Central memory CD4-positive, alpha-beta T cell (primary cell): Measurements from ENCODE around the gene KRTAP1-1.
"Not testable (repeated sequence)": the region's sequence is repeated elsewhere in the genome, so short reads cannot be mapped to it uniquely, and the experiment has no call there.

Source experiments
- DNase-seq: peaks from one replicate; pipeline ENCODE4 v3.0.0; 2022
- total RNA-seq, 3 experiments: gene quantifications; one replicate each; lab custom pipeline; 2026; lab: John Stamatoyannopoulos, UW

KRTAP1-1 gene
- 0 reads per million in 3 experiments for total RNA-seq

- not testable (repeated sequence) for DNase-seq
Observed at GRCh38 chr17:41040783-41041571, at the start of gene KRTAP1-1. Gene KRTAP1-1, minus strand, starts transcription at chr17:41041450. Its CDS starts 53 bp downstream, at chr17:41041397.

GRCh38 chr17:41088760-41089352, 47.6 kb upstream of the KRTAP1-1 start:
- DNase-seq = not testable (repeated sequence)

- not testable (repeated sequence) for DNase-seq
Observed at GRCh38 chr17:41084100-41084856, 43.0 kb upstream of the KRTAP1-1 start, which contains the start of gene KRTAP4-7. Gene KRTAP4-7, plus strand, starts transcription at chr17:41084150. Its CDS starts 57 bp downstream, at chr17:41084207.

GRCh38 chr17:41083427-41083826, 42.2 kb upstream of the KRTAP1-1 start:
- DNase-seq = not testable (repeated sequence)

GRCh38 chr17:41082626-41083025, 41.4 kb upstream of the KRTAP1-1 start:
- no peak for DNase-seq

- DNase-seq = no peak
Observed at GRCh38 chr17:41076788-41077187, 35.5 kb upstream of the KRTAP1-1 start.

- no peak for DNase-seq
Observed at GRCh38 chr17:41073676-41074075, 32.4 kb upstream of the KRTAP1-1 start.

GRCh38 chr17:41071606-41072360, 30.5 kb upstream of the KRTAP1-1 start:
- no peak for DNase-seq

- DNase-seq = no peak
Observed at GRCh38 chr17:41069031-41069430, 27.8 kb upstream of the KRTAP1-1 start.

GRCh38 chr17:41067281-41067680, 26.0 kb upstream of the KRTAP1-1 start:
- no peak for DNase-seq

GRCh38 chr17:41065829-41066624, 24.8 kb upstream of the KRTAP1-1 start, which contains the start of gene KRTAP2-4:
Gene KRTAP2-4, minus strand, starts transcription at chr17:41065879. Its CDS starts 34 bp downstream, at chr17:41065845.
- DNase-seq = no peak

- DNase-seq = not testable (repeated sequence)
Observed at GRCh38 chr17:41065016-41065689, 23.9 kb upstream of the KRTAP1-1 start.

- DNase-seq = no peak
Observed at GRCh38 chr17:41064301-41064700, 23.1 kb upstream of the KRTAP1-1 start.

- no peak for DNase-seq
Observed at GRCh38 chr17:41063449-41063848, 22.2 kb upstream of the KRTAP1-1 start.

GRCh38 chr17:41061964-41062363, 20.7 kb upstream of the KRTAP1-1 start:
- no peak for DNase-seq

GRCh38 chr17:41060052-41060604, 18.9 kb upstream of the KRTAP1-1 start, which contains the start of gene KRTAP2-3:
Gene KRTAP2-3, minus strand, starts transcription at chr17:41060114. Its CDS starts 64 bp downstream, at chr17:41060050.
- DNase-seq = no peak

- DNase-seq = not testable (repeated sequence)
Observed at GRCh38 chr17:41059276-41060051, 18.2 kb upstream of the KRTAP1-1 start.

- no peak for DNase-seq
Observed at GRCh38 chr17:41058741-41059140, 17.5 kb upstream of the KRTAP1-1 start.

- DNase-seq = no peak
Observed at GRCh38 chr17:41057547-41057946, 16.3 kb upstream of the KRTAP1-1 start.

- not testable (repeated sequence) for DNase-seq
Observed at GRCh38 chr17:41055130-41055529, 13.9 kb upstream of the KRTAP1-1 start, which contains the start of gene KRTAP2-2. Gene KRTAP2-2, minus strand, starts transcription at chr17:41055230. Its CDS starts 19 bp downstream, at chr17:41055211.
